ENCODE measurements around the gene KLHL29. TPM values are rescaled to one million over a fixed set of nuclear protein-coding genes. Genes with fewer than 3 reads are reported as not detected.
"Not testable (repeated sequence)": the region's sequence is repeated elsewhere in the genome, so short reads cannot be mapped to it uniquely, and the experiment has no call there.

KLHL29 gene
- total RNA-seq, 2 experiments from 2014 or later, result 2.5 to 2.7 TPM

DNA sequence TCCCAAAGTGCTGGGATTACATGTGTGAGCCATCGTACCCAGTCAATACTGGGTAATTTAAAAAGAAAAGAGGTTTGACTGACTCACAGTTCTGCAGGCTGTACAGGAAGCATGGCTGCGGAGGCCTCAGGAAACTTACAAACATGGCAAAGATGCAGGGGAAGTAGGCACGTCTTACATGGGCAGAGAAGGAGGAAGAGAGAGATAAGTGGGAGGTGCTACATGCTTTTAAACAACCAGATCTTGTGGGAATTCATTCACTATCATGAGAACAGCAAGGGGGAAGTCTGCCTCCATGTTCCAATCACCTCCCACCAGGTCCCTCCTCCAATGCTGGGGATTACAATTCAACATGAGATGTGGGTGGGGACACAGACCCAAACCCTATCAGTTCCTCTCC, 349.4 kb downstream of the KLHL29 start:
- H3K4me1 ChIP-seq (ENCODE audit: insufficient read depth, low read length), result no peaks in the 10 kb centered on the region
- H3K27ac ChIP-seq (ENCODE audit: low read depth in 1 of 2, low read length in 2 of 2), result no peak overlapping the region
- H3K27me3 ChIP-seq (ENCODE audit: control insufficient read depth in 1 of 2, insufficient read depth in 2 of 2, low read length in 2 of 2), result no peaks in the 10 kb centered on the region
- DNase-seq, result no peak
- no peak overlapping the region for H3K4me3 ChIP-seq (ENCODE audit: low read length)
- no peak overlapping the region for H3K27ac Mint-ChIP-seq
- intact Hi-C loops (cut with DNase I, micrococcal nuclease), result no loop called here
- H3K4me1 Mint-ChIP-seq (ENCODE audit: low read depth), result no peaks in the 10 kb centered on the region
- H3K9me3 Mint-ChIP-seq, result no peaks in the 10 kb centered on the region
- no peak for ATAC-seq (ENCODE audit: poor library complexity)
- CTCF ChIA-PET, result no interaction called here
- H3K9me3 ChIP-seq (ENCODE audit: control insufficient read depth in 1 of 2, insufficient read depth in 1 of 2, low read length in 2 of 2), result peaks cover 0 to 7% of the 10 kb centered on the region in 2 experiments
- TF ChIP-seq, protein P1, sequence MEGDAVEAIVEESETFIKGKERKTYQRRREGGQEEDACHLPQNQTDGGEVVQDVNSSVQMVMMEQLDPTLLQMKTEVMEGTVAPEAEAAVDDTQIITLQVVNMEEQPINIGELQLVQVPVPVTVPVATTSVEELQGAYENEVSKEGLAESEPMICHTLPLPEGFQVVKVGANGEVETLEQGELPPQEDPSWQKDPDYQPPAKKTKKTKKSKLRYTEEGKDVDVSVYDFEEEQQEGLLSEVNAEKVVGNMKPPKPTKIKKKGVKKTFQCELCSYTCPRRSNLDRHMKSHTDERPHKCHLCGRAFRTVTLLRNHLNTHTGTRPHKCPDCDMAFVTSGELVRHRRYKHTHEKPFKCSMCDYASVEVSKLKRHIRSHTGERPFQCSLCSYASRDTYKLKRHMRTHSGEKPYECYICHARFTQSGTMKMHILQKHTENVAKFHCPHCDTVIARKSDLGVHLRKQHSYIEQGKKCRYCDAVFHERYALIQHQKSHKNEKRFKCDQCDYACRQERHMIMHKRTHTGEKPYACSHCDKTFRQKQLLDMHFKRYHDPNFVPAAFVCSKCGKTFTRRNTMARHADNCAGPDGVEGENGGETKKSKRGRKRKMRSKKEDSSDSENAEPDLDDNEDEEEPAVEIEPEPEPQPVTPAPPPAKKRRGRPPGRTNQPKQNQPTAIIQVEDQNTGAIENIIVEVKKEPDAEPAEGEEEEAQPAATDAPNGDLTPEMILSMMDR (IDR thresholded peaks at IDR 0.05), result no peak
- no peaks in the 10 kb centered on the region for H3K27me3 Mint-ChIP-seq
- H3K36me3 Mint-ChIP-seq (ENCODE audit: low read depth), result peaks cover 73% of the 10 kb centered on the region
- H3K36me3 ChIP-seq (ENCODE audit: insufficient read depth, low read length), result peaks cover 14% of the 10 kb centered on the region
- H3K4me3 Mint-ChIP-seq, result no peak overlapping the region
- POLR2A ChIA-PET, result no interaction called here

DNA sequence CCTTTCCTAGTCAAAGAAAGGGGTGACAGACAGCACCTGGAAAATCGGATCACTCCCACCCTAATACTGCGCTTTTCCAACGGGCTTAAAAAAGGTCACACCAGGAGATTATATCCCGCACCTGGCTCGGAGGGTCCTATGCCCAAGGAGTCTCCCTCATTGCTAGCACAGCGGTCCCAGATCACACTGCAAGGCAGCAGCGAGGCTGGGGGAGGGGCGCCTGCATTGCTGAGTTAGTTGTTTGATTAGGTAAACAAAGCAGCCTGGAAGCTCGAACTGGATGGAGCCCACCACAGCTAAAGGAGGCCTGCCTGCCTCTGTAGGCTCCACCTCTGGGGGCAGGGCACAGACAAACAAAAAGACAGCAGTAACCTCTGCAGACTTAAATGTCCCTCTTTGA, 351.8 kb downstream of the KLHL29 start:
- H3K36me3 ChIP-seq (ENCODE audit: insufficient read depth, low read length), result peaks cover 14% of the 10 kb centered on the region
- H3K4me3 Mint-ChIP-seq; CTCF ChIA-PET; H3K9me3 ChIP-seq (ENCODE audit: control insufficient read depth in 1 of 2, insufficient read depth in 1 of 2, low read length in 2 of 2); H3K9me3 Mint-ChIP-seq; ATAC-seq (ENCODE audit: poor library complexity); H3K27ac ChIP-seq (ENCODE audit: low read depth in 1 of 2, low read length in 2 of 2); intact Hi-C loops (cut with DNase I, micrococcal nuclease); DNase-seq; POLR2A ChIA-PET; H3K27me3 ChIP-seq (ENCODE audit: control insufficient read depth in 1 of 2, insufficient read depth in 2 of 2, low read length in 2 of 2); H3K4me1 Mint-ChIP-seq (ENCODE audit: low read depth); H3K4me3 ChIP-seq (ENCODE audit: low read length); H3K4me1 ChIP-seq (ENCODE audit: insufficient read depth, low read length); H3K27me3 Mint-ChIP-seq; H3K27ac Mint-ChIP-seq: not testable (repeated sequence)
- peaks cover 61% of the 10 kb centered on the region for H3K36me3 Mint-ChIP-seq (ENCODE audit: low read depth)

DNA sequence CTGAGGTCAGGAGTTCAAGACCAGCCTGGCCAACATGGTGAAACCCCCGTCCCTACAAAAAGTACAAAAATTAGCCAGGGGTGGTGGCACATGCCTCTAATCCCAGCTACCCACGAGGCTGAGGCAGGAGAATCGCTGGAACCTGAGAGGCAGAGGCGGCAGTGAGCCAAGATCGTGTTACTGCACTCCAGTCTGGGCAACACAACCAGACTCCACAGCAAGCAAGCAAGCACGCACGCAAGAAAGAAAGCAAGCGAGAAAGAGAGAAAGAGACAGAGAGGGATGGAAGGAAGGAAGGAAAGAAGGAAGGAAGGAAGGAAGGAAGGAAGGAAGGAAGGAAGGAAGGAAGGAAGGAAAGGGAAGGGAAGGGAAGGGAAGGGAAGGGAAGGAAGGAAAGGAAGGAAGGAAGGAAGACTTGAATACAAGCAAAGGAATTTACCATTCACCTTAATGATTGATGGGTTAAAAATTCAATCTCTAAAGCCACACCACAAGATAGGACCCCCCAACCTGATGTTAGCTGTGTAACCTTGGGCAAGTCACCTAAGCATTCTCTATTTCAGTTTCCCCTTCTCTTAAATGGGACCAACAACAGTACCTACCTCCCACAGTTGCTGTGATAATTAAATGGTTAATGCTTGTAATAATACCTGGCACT, 360.2 kb downstream of the KLHL29 start:
- Mint-ChIP-seq H3K27me3 (no peaks in the 10 kb centered on the region), H3K4me1 (ENCODE audit: low read depth) (no peaks in the 10 kb centered on the region), H3K27ac (no peak overlapping the region), H3K4me3 (no peak overlapping the region), H3K36me3 (ENCODE audit: low read depth) (peaks cover 44% of the 10 kb centered on the region), H3K9me3 (no peaks in the 10 kb centered on the region)
- intact Hi-C loops (cut with DNase I, micrococcal nuclease), result no loop called here
- H3K9me3 ChIP-seq (ENCODE audit: control insufficient read depth in 1 of 2, insufficient read depth in 1 of 2, low read length in 2 of 2), result no peaks in the 10 kb centered on the region
- H3K4me3 ChIP-seq (ENCODE audit: low read length), result no peak overlapping the region
- H3K27me3 ChIP-seq (ENCODE audit: control insufficient read depth in 1 of 2, insufficient read depth in 2 of 2, low read length in 2 of 2), result no peaks in the 10 kb centered on the region
- ChIA-PET CTCF (no interaction called here), POLR2A (no interaction called here)
- TF ChIP-seq, protein P1 (IDR thresholded peaks at IDR 0.05), result no peak
- no peak for DNase-seq
- no peaks in the 10 kb centered on the region for H3K36me3 ChIP-seq (ENCODE audit: insufficient read depth, low read length)
- no peak for ATAC-seq (ENCODE audit: poor library complexity)
- no peaks in the 10 kb centered on the region for H3K4me1 ChIP-seq (ENCODE audit: insufficient read depth, low read length)
- H3K27ac ChIP-seq (ENCODE audit: low read depth in 1 of 2, low read length in 2 of 2), result no peak overlapping the region

DNA sequence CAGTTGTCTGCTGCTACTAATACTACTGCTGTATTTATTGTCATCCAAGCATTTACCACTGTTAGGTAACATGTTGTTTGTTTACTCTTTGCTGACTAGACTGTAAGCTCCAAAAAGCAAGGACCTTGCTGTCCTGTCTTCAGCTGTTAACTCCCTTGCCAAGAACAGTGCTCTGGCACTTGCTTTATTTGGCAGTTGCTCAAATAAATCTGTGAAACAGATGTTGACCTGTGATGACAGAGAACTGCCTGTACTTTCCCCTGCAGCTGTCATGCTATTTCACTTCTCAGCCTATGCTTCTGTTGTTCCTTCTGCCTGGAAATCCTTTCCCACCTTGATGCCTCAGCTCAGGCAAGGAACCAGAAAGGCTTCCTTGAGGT, 360.7 kb downstream of the KLHL29 start:
- no peak overlapping the region for H3K4me3 Mint-ChIP-seq
- intact Hi-C loops (cut with DNase I, micrococcal nuclease), result no loop called here
- no peak overlapping the region for H3K27ac Mint-ChIP-seq

More for the DNA sequence above, 360.7 kb downstream of the KLHL29 start:
- Histone ChIP-seq H3K9me3 (ENCODE audit: control insufficient read depth in 1 of 2, insufficient read depth in 1 of 2, low read length in 2 of 2) (no peaks in the 10 kb centered on the region), H3K4me3 (ENCODE audit: low read length) (no peak overlapping the region), H3K36me3 (ENCODE audit: insufficient read depth, low read length) (no peaks in the 10 kb centered on the region), H3K4me1 (ENCODE audit: insufficient read depth, low read length) (no peaks in the 10 kb centered on the region), H3K27ac (ENCODE audit: low read depth in 1 of 2, low read length in 2 of 2) (no peak overlapping the region), H3K27me3 (ENCODE audit: control insufficient read depth in 1 of 2, insufficient read depth in 2 of 2, low read length in 2 of 2) (no peaks in the 10 kb centered on the region)
- ATAC-seq (ENCODE audit: poor library complexity) (no peak), DNase-seq (no peak)
- peaks cover 49% of the 10 kb centered on the region for H3K36me3 Mint-ChIP-seq (ENCODE audit: low read depth)
- ChIA-PET CTCF (no interaction called here), POLR2A (no interaction called here)
- H3K9me3 Mint-ChIP-seq, result no peaks in the 10 kb centered on the region
- TF ChIP-seq, protein P1 (IDR thresholded peaks at IDR 0.05), result no peak
- H3K27me3 Mint-ChIP-seq, result no peaks in the 10 kb centered on the region
- H3K4me1 Mint-ChIP-seq (ENCODE audit: low read depth), result no peaks in the 10 kb centered on the region
